ENCODE measurements around the gene PRMT3. TPM values are rescaled to one million over a fixed set of nuclear protein-coding genes. Genes with fewer than 3 reads are reported as not detected.

The PRMT3 gene
- total RNA-seq, 2 donors from 2014 or later = 26.2 to 27.1 TPM

DNA sequence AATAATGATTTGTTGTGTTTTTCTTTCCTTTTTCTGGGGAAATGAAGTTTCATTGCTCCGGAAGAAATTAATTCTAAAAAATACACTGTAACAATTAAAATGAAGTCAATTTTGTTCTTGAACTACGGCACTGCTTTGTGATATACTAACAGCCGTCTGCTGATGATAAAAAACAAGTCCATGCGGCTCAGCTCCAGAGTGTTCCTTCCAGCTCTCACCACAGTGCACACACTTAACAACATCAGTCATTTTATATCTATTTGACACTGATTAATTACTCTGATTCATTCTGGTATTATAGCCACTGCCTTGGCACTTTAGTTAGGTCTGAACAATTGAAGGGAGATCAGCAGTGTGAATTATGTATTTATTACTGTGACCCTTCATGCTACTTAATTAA, 114.5 kb downstream of the PRMT3 start:
- peaks cover 17% of the 10 kb centered on the region for H3K36me3 Mint-ChIP-seq (ENCODE audit: low read depth)
- no peak overlapping the region for H3K4me3 ChIP-seq (ENCODE audit: low read length)
- no peak overlapping the region for H3K27ac Mint-ChIP-seq
- no peaks in the 10 kb centered on the region for H3K27me3 Mint-ChIP-seq (ENCODE audit: insufficient read depth)
- DNase-seq = no peak
- no peaks in the 10 kb centered on the region for H3K27me3 ChIP-seq (ENCODE audit: control insufficient read depth, insufficient read depth, low read length, poor library complexity, severe bottlenecking)
- H3K9me3 ChIP-seq (ENCODE audit: control insufficient read depth, low read length) = no peaks in the 10 kb centered on the region
- no peaks in the 10 kb centered on the region for H3K9me3 Mint-ChIP-seq
- H3K27ac ChIP-seq (ENCODE audit: low read depth, low read length) = no peak overlapping the region
- no peak overlapping the region for H3K4me3 Mint-ChIP-seq
- peaks cover 4% of the 10 kb centered on the region for H3K4me1 ChIP-seq (ENCODE audit: control insufficient read depth, insufficient read depth, low read length)
- TF ChIP-seq, protein P1, sequence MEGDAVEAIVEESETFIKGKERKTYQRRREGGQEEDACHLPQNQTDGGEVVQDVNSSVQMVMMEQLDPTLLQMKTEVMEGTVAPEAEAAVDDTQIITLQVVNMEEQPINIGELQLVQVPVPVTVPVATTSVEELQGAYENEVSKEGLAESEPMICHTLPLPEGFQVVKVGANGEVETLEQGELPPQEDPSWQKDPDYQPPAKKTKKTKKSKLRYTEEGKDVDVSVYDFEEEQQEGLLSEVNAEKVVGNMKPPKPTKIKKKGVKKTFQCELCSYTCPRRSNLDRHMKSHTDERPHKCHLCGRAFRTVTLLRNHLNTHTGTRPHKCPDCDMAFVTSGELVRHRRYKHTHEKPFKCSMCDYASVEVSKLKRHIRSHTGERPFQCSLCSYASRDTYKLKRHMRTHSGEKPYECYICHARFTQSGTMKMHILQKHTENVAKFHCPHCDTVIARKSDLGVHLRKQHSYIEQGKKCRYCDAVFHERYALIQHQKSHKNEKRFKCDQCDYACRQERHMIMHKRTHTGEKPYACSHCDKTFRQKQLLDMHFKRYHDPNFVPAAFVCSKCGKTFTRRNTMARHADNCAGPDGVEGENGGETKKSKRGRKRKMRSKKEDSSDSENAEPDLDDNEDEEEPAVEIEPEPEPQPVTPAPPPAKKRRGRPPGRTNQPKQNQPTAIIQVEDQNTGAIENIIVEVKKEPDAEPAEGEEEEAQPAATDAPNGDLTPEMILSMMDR (conservative IDR thresholded peaks at IDR 0.05) = no peak
- no peak overlapping the region for H3K9ac ChIP-seq (ENCODE audit: extremely low read depth, low read length, poor library complexity, severe bottlenecking)
- peaks cover 3% of the 10 kb centered on the region for H3K36me3 ChIP-seq (ENCODE audit: control insufficient read depth, insufficient read depth, low read length)
- H3K4me1 Mint-ChIP-seq = peaks cover 11% of the 10 kb centered on the region
- 97 to 98% methylated on average over 3 to 4 of the region's 4 CpGs for WGBS, 2 experiments (ENCODE audit: insufficient coverage in 1 of 2, insufficient read length in 1 of 2)

- H3K27me3 Mint-ChIP-seq (ENCODE audit: insufficient read depth) = no peaks in the 10 kb centered on the region
- H3K27ac Mint-ChIP-seq = no peak overlapping the region
- H3K4me3 Mint-ChIP-seq = no peak overlapping the region
- DNase-seq = no peak
- no peaks in the 10 kb centered on the region for H3K9me3 ChIP-seq (ENCODE audit: control insufficient read depth, low read length)
- TF ChIP-seq, protein P1 (conservative IDR thresholded peaks at IDR 0.05) = no peak
- no peak overlapping the region for H3K9ac ChIP-seq (ENCODE audit: extremely low read depth, low read length, poor library complexity, severe bottlenecking)
- WGBS, 2 experiments (ENCODE audit: insufficient coverage in 1 of 2, insufficient read length in 1 of 2) = 93 to 95% methylated on average over 5 of the region's 5 CpGs
- H3K27ac ChIP-seq (ENCODE audit: low read depth, low read length) = no peak overlapping the region
- H3K4me3 ChIP-seq (ENCODE audit: low read length) = no peak overlapping the region
- H3K36me3 Mint-ChIP-seq (ENCODE audit: low read depth) = peaks cover 4% of the 10 kb centered on the region
- H3K27me3 ChIP-seq (ENCODE audit: control insufficient read depth, insufficient read depth, low read length, poor library complexity, severe bottlenecking) = no peaks in the 10 kb centered on the region
- no peaks in the 10 kb centered on the region for H3K9me3 Mint-ChIP-seq
- peaks cover 10% of the 10 kb centered on the region for H3K4me1 Mint-ChIP-seq
- H3K4me1 ChIP-seq (ENCODE audit: control insufficient read depth, insufficient read depth, low read length) = no peaks in the 10 kb centered on the region
- H3K36me3 ChIP-seq (ENCODE audit: control insufficient read depth, insufficient read depth, low read length) = no peaks in the 10 kb centered on the region
These were observed 124.5 kb downstream of the PRMT3 start for GRCh38 chr11:20511982-20512381.

GRCh38 chr11:20512869-20513268, 125.4 kb downstream of the PRMT3 start:
- Mint-ChIP-seq H3K4me1 (peaks cover 10% of the 10 kb centered on the region), H3K27ac (no peak overlapping the region), H3K4me3 (no peak overlapping the region), H3K9me3 (no peaks in the 10 kb centered on the region), H3K27me3 (ENCODE audit: insufficient read depth) (no peaks in the 10 kb centered on the region), H3K36me3 (ENCODE audit: low read depth) (peaks cover 1% of the 10 kb centered on the region)
- Histone ChIP-seq H3K4me3 (ENCODE audit: low read length) (no peak overlapping the region), H3K9me3 (ENCODE audit: control insufficient read depth, low read length) (no peaks in the 10 kb centered on the region), H3K4me1 (ENCODE audit: control insufficient read depth, insufficient read depth, low read length) (no peaks in the 10 kb centered on the region), H3K36me3 (ENCODE audit: control insufficient read depth, insufficient read depth, low read length) (no peaks in the 10 kb centered on the region), H3K27me3 (ENCODE audit: control insufficient read depth, insufficient read depth, low read length, poor library complexity, severe bottlenecking) (no peaks in the 10 kb centered on the region), H3K27ac (ENCODE audit: low read depth, low read length) (no peak overlapping the region), H3K9ac (ENCODE audit: extremely low read depth, low read length, poor library complexity, severe bottlenecking) (no peak overlapping the region)
- no peak for DNase-seq
- 97 to 100% methylated on average over 4 of the region's 4 CpGs for WGBS, 2 experiments (ENCODE audit: insufficient coverage in 1 of 2, insufficient read length in 1 of 2)
- TF ChIP-seq, protein P1 (conservative IDR thresholded peaks at IDR 0.05) = no peak
